HepG2 (cell line): ENCODE data around the gene HNRNPUL1. TPM values are rescaled to one million over a fixed set of nuclear protein-coding genes. Genes with fewer than 3 reads are reported as not detected.

Source experiments
- ARHGAP35 ChIP-seq: sonication (generic); formaldehyde crosslinking; IDR thresholded peaks from 2 replicates; pipeline ENCODE4 v1.9.0; 2022; ENCODE audit warnings: mild to moderate bottlenecking, inconsistent platforms, moderate library complexity, missing genetic modification reagents, borderline replicate concordance
- CBX2 ChIP-seq, 2 experiments: fragments of 200-600 bp in 1 of 2; sonication (generic); formaldehyde crosslinking in 1 of 2; IDR thresholded peaks; 2 replicates each; pipeline versions ENCODE4 v1.7.0 to v1.8.1; 2018 to 2022; ENCODE audit warnings: low read depth in 2 of 2, low read length in 1 of 2, mild to moderate bottlenecking in 1 of 2, missing genetic modification reagents in 1 of 2
- DMAP1 ChIP-seq: IDR thresholded peaks from 2 replicates; pipeline ENCODE4 v1.6.1; 2016
- ELF1 ChIP-seq: sonication (generic); formaldehyde crosslinking; IDR thresholded peaks from 2 replicates; pipeline ENCODE4 v1.4.0; 2020; ENCODE audit warnings: missing genetic modification reagents
- FOXK1 ChIP-seq: sonication (generic); formaldehyde crosslinking; IDR thresholded peaks from 2 replicates; pipeline ENCODE4 v1.4.0; 2020; ENCODE audit warnings: low read depth, missing genetic modification reagents, borderline replicate concordance
- GATAD2A ChIP-seq: IDR thresholded peaks from 2 replicates; pipeline ENCODE4 v1.6.1; 2016
- HOXA3 ChIP-seq: sonication (generic); formaldehyde crosslinking; IDR thresholded peaks from 2 replicates; pipeline ENCODE4 v1.5.0; 2020; ENCODE audit warnings: missing genetic modification reagents
- KDM3A ChIP-seq: IDR thresholded peaks from 2 replicates; pipeline ENCODE4 v1.6.1; 2018; ENCODE audit warnings: low read depth, missing compliant biosample characterization
- NR3C1 ChIP-seq: sonication (generic); formaldehyde crosslinking; IDR thresholded peaks from 2 replicates; pipeline ENCODE4 v1.4.0; 2020; ENCODE audit warnings: missing genetic modification reagents
- RAD51 ChIP-seq: fragments of 450-650 bp; IDR thresholded peaks from 2 replicates; pipeline ENCODE4 v1.6.1; 2016; ENCODE audit warnings: borderline replicate concordance
- RORA ChIP-seq: sonication (generic); formaldehyde crosslinking; IDR thresholded peaks from 2 replicates; pipeline ENCODE4 v1.5.0; 2020; ENCODE audit warnings: mild to moderate bottlenecking, missing genetic modification reagents, moderate library complexity
- SNAPC2 ChIP-seq: sonication (generic); formaldehyde crosslinking; IDR thresholded peaks from 2 replicates; pipeline ENCODE4 v1.8.1; 2022; ENCODE audit warnings: mild to moderate bottlenecking, missing genetic modification reagents
- ZBTB42 ChIP-seq: sonication (generic); formaldehyde crosslinking; IDR thresholded peaks from 2 replicates; pipeline ENCODE4 v1.5.0; 2020; ENCODE audit warnings: mild to moderate bottlenecking, missing genetic modification reagents
- ZFYVE20 ChIP-seq: sonication (generic); formaldehyde crosslinking; IDR thresholded peaks from 2 replicates; pipeline ENCODE4 v1.8.0; 2023; ENCODE audit warnings: low read depth, mild to moderate bottlenecking, moderate library complexity, missing genetic modification reagents, borderline replicate concordance
- ZNF101 ChIP-seq: sonication (generic); formaldehyde crosslinking; IDR thresholded peaks from 2 replicates; pipeline ENCODE4 v1.4.0; 2020; ENCODE audit warnings: mild to moderate bottlenecking, low read depth, missing genetic modification reagents, borderline replicate concordance
- ZNF256 ChIP-seq: sonication (generic); formaldehyde crosslinking; conservative IDR thresholded peaks from 2 replicates; pipeline ENCODE4 v1.4.0; 2020; ENCODE audit warnings: missing genetic modification reagents
- ZNF263 ChIP-seq: sonication (generic); formaldehyde crosslinking; IDR thresholded peaks from 2 replicates; pipeline ENCODE4 v1.4.0; 2020; ENCODE audit warnings: missing genetic modification reagents
- ZNF326 ChIP-seq: sonication (generic); formaldehyde crosslinking; IDR thresholded peaks from 2 replicates; pipeline ENCODE4 v1.4.0; 2020; ENCODE audit warnings: missing genetic modification reagents, borderline replicate concordance
- polyA plus RNA-seq, 8 experiments: library from polyadenylated mRNA; depleted of rRNA in 3 of 8; stranded (reverse) in 7 of 8; unstranded in 1 of 8; fragments of >200 nt; fragmentation: Illumina TruSeq in 4 of 8; extraction: Trizol in 4 of 8; gene quantifications; 2 replicates each; pipeline versions ENCODE4 v1.2.1 to v1.2.3, GENCODE V29; 2011 to 2016; ENCODE audit warnings: low read depth in 4 of 8, missing spikeins in 1 of 8, mixed read lengths in 1 of 8; ENCODE audit not compliant: insufficient read depth in 1 of 8
- total RNA-seq, 5 experiments: library from RNA; depleted of rRNA; stranded (reverse); fragments of >200 nt; fragmentation: Illumina TruSeq; extraction: Trizol; gene quantifications; 2 replicates each; pipeline ENCODE4 v1.2.3, GENCODE V29; 2016; ENCODE audit warnings: low read depth in 1 of 5
- TF ChIP-seq, protein P1 (sequence below): sonication (generic); formaldehyde crosslinking; IDR thresholded peaks from 2 replicates; pipeline ENCODE4 v1.5.0; 2020; ENCODE audit warnings: missing genetic modification reagents, mild to moderate bottlenecking, borderline replicate concordance
- TF ChIP-seq, protein P2 (sequence below): sonication (generic); formaldehyde crosslinking; IDR thresholded peaks from 2 replicates; pipeline ENCODE4 v1.8.0; 2022; ENCODE audit warnings: mild to moderate bottlenecking, missing genetic modification reagents
- TF ChIP-seq, protein P3 (sequence below): sonication (generic); formaldehyde crosslinking; conservative IDR thresholded peaks from 2 replicates; pipeline ENCODE4 v1.8.1; 2023; ENCODE audit warnings: missing genetic modification reagents
- TF ChIP-seq, protein P4 (sequence below): IDR thresholded peaks from 2 replicates; pipeline ENCODE4 v1.6.1; 2016; ENCODE audit warnings: missing biosample characterization, missing genetic modification reagents, low read depth
- TF ChIP-seq, protein P5 (sequence below): sonication (generic); formaldehyde crosslinking; IDR thresholded peaks from 2 replicates; pipeline ENCODE4 v1.9.0; 2021; ENCODE audit warnings: missing genetic modification reagents, mild to moderate bottlenecking, borderline replicate concordance

The HNRNPUL1 gene
- total and polyA plus RNA-seq, 2 of the 13 experiments (the other 11 are each of a cell fraction or from before 2014, with no cell fraction given) = 30.9 to 81.7 TPM

DNA sequence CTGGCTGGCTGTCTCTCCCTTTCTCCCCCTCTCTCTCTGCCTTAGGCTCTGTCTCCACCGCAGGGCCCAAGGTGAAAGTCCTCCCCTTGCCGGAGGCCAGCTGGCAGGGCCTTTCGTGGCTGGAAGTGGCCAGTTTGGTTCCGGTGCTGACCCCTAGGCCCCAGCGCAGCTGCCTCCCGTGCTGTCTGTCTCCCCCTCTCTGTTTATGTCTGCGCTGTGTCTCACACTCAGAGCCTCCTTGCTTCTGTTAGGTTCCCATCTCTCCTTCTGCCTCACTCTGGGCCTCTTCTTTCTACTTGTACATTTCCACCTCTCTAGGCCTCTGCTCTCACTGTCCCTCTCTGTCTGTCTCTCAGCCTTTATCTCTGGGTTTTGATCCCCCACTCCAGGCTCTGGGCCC, 58.9 kb downstream of the HNRNPUL1 start (continued):
- TF ChIP-seq, protein P1, sequence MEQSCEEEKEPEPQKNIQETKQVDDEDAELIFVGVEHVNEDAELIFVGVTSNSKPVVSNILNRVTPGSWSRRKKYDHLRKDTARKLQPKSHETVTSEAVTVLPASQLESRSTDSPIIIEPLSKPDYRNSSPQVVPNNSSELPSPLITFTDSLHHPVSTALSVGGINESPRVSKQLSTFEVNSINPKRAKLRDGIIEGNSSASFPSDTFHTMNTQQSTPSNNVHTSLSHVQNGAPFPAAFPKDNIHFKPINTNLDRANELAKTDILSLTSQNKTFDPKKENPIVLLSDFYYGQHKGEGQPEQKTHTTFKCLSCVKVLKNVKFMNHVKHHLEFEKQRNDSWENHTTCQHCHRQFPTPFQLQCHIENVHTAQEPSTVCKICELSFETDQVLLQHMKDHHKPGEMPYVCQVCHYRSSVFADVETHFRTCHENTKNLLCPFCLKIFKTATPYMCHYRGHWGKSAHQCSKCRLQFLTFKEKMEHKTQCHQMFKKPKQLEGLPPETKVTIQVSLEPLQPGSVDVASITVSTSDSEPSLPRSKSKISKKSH = no peak
- TF ChIP-seq CBX2 (IDR thresholded peaks at IDR 0.05; ENCODE audit: low read depth, low read length) = no peak
- TF ChIP-seq CBX2 (CRISPR knock-in tag; IDR thresholded peaks at IDR 0.05; ENCODE audit: low read depth) = no peak
- no peak; the same call in 1 of the 2 replicates for TF ChIP-seq SNAPC2 (CRISPR knock-in tag)
- no peak for TF ChIP-seq ZBTB42 (CRISPR knock-in tag)
- no peak for TF ChIP-seq ZNF101
- TF ChIP-seq, protein P2, sequence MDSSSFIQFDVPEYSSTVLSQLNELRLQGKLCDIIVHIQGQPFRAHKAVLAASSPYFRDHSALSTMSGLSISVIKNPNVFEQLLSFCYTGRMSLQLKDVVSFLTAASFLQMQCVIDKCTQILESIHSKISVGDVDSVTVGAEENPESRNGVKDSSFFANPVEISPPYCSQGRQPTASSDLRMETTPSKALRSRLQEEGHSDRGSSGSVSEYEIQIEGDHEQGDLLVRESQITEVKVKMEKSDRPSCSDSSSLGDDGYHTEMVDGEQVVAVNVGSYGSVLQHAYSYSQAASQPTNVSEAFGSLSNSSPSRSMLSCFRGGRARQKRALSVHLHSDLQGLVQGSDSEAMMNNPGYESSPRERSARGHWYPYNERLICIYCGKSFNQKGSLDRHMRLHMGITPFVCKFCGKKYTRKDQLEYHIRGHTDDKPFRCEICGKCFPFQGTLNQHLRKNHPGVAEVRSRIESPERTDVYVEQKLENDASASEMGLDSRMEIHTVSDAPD (CRISPR knock-in tag) = no peak
- TF ChIP-seq NR3C1 (CRISPR knock-in tag) = no peak
- no peak for TF ChIP-seq RAD51
- TF ChIP-seq HOXA3 (CRISPR knock-in tag) = peak; percentile 58; the same call in 1 of the 2 replicates
- TF ChIP-seq, protein P3, sequence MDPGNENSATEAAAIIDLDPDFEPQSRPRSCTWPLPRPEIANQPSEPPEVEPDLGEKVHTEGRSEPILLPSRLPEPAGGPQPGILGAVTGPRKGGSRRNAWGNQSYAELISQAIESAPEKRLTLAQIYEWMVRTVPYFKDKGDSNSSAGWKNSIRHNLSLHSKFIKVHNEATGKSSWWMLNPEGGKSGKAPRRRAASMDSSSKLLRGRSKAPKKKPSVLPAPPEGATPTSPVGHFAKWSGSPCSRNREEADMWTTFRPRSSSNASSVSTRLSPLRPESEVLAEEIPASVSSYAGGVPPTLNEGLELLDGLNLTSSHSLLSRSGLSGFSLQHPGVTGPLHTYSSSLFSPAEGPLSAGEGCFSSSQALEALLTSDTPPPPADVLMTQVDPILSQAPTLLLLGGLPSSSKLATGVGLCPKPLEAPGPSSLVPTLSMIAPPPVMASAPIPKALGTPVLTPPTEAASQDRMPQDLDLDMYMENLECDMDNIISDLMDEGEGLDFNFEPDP = no peak
- TF ChIP-seq ARHGAP35 (CRISPR knock-in tag) = no peak
- TF ChIP-seq DMAP1 (CRISPR knock-in tag) = peak; percentile 26; the same call in 1 of the 2 replicates
- TF ChIP-seq ZNF263 (CRISPR knock-in tag) = peak; percentile 81; the same call in 1 of the 2 replicates
- TF ChIP-seq GATAD2A (CRISPR knock-in tag) = peak; percentile 16; the same call in 1 of the 2 replicates
- no peak for TF ChIP-seq ZNF326 (CRISPR knock-in tag)
- TF ChIP-seq, protein P4, sequence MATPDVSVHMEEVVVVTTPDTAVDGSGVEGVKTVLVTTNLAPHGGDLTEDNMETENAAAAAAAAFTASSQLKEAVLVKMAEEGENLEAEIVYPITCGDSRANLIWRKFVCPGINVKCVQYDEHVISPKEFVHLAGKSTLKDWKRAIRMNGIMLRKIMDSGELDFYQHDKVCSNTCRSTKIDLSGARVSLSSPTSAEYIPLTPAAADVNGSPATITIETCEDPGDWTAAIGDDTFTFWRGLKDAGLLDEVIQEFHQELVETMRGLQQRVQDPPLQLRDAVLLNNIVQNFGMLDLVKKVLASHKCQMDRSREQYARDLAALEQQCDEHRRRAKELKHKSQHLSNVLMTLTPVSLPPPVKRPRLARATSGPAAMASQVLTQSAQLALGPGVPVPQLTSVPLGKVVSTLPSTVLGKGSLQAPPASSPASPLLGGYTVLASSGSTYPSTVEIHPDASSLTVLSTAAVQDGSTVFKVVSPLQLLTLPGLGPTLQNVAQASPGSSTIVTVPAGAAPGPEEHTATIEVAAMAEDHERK (CRISPR knock-in tag) = no peak
- TF ChIP-seq ZNF256 (CRISPR knock-in tag) = no peak
- TF ChIP-seq ELF1 = no peak
- no peak for TF ChIP-seq RORA (CRISPR knock-in tag)
- no peak for TF ChIP-seq KDM3A (CRISPR knock-in tag)
- no peak for TF ChIP-seq ZFYVE20 (CRISPR knock-in tag)
- TF ChIP-seq, protein P5, sequence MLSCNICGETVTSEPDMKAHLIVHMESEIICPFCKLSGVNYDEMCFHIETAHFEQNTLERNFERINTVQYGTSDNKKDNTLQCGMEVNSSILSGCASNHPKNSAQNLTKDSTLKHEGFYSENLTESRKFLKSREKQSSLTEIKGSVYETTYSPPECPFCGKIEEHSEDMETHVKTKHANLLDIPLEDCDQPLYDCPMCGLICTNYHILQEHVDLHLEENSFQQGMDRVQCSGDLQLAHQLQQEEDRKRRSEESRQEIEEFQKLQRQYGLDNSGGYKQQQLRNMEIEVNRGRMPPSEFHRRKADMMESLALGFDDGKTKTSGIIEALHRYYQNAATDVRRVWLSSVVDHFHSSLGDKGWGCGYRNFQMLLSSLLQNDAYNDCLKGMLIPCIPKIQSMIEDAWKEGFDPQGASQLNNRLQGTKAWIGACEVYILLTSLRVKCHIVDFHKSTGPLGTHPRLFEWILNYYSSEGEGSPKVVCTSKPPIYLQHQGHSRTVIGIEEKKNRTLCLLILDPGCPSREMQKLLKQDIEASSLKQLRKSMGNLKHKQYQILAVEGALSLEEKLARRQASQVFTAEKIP = no peak
- peak; percentile 37; the same call in 1 of the 2 replicates for TF ChIP-seq FOXK1 (CRISPR knock-in tag)
